ENCODE data around the gene LIPT2.

LIPT2 gene

GRCh38 chr11:74462009-74462408 lies 31.5 kb downstream of the LIPT2 start:
- Histone ChIP-seq H3K4me3 (ENCODE audit: low read length) (no peak overlapping the region), H3K4me1 (ENCODE audit: control insufficient read depth, low read depth, low read length) (peaks cover 11% of the 10 kb centered on the region), H3K36me3 (ENCODE audit: control insufficient read depth, low read depth, low read length) (no peaks in the 10 kb centered on the region), H3K9me3 (ENCODE audit: control insufficient read depth, low read depth, low read length) (no peaks in the 10 kb centered on the region), H3K9ac (ENCODE audit: low read length) (no peak overlapping the region), H3K27me3 (ENCODE audit: control insufficient read depth, insufficient read depth, low read length) (peaks cover 8% of the 10 kb centered on the region), H3K27ac (ENCODE audit: low read length) (no peak overlapping the region)

- Histone ChIP-seq H3K9ac (ENCODE audit: low read length) (no peak overlapping the region), H3K9me3 (ENCODE audit: control insufficient read depth, low read depth, low read length) (no peaks in the 10 kb centered on the region), H3K27ac (ENCODE audit: low read length) (no peak overlapping the region), H3K4me1 (ENCODE audit: control insufficient read depth, low read depth, low read length) (peaks cover 7% of the 10 kb centered on the region), H3K4me3 (ENCODE audit: low read length) (no peak overlapping the region), H3K36me3 (ENCODE audit: control insufficient read depth, low read depth, low read length) (no peaks in the 10 kb centered on the region), H3K27me3 (ENCODE audit: control insufficient read depth, insufficient read depth, low read length) (no peaks in the 10 kb centered on the region)
Observed at GRCh38 chr11:74460481-74461154, 32.9 kb downstream of the LIPT2 start.

GRCh38 chr11:74460065-74460464 lies 33.5 kb downstream of the LIPT2 start:
- no peaks in the 10 kb centered on the region for H3K27me3 ChIP-seq (ENCODE audit: control insufficient read depth, insufficient read depth, low read length)
- no peak overlapping the region for H3K9ac ChIP-seq (ENCODE audit: low read length)
- peaks cover 7% of the 10 kb centered on the region for H3K4me1 ChIP-seq (ENCODE audit: control insufficient read depth, low read depth, low read length)
- H3K4me3 ChIP-seq (ENCODE audit: low read length) = no peak overlapping the region
- H3K27ac ChIP-seq (ENCODE audit: low read length) = no peak overlapping the region
- H3K36me3 ChIP-seq (ENCODE audit: control insufficient read depth, low read depth, low read length) = no peaks in the 10 kb centered on the region
- H3K9me3 ChIP-seq (ENCODE audit: control insufficient read depth, low read depth, low read length) = no peaks in the 10 kb centered on the region

GRCh38 chr11:74459584-74459983 lies 33.9 kb downstream of the LIPT2 start:
- H3K9ac ChIP-seq (ENCODE audit: low read length) = no peak overlapping the region
- H3K4me1 ChIP-seq (ENCODE audit: control insufficient read depth, low read depth, low read length) = peaks cover 7% of the 10 kb centered on the region
- no peak overlapping the region for H3K4me3 ChIP-seq (ENCODE audit: low read length)
- H3K27me3 ChIP-seq (ENCODE audit: control insufficient read depth, insufficient read depth, low read length) = no peaks in the 10 kb centered on the region
- H3K9me3 ChIP-seq (ENCODE audit: control insufficient read depth, low read depth, low read length) = no peaks in the 10 kb centered on the region
- H3K27ac ChIP-seq (ENCODE audit: low read length) = no peak overlapping the region
- H3K36me3 ChIP-seq (ENCODE audit: control insufficient read depth, low read depth, low read length) = no peaks in the 10 kb centered on the region

GRCh38 chr11:74457356-74457755 lies 36.2 kb downstream of the LIPT2 start:
- Histone ChIP-seq H3K4me3 (ENCODE audit: low read length) (no peak overlapping the region), H3K27me3 (ENCODE audit: control insufficient read depth, insufficient read depth, low read length) (no peaks in the 10 kb centered on the region), H3K36me3 (ENCODE audit: control insufficient read depth, low read depth, low read length) (no peaks in the 10 kb centered on the region), H3K4me1 (ENCODE audit: control insufficient read depth, low read depth, low read length) (peaks cover 7% of the 10 kb centered on the region), H3K9me3 (ENCODE audit: control insufficient read depth, low read depth, low read length) (no peaks in the 10 kb centered on the region), H3K27ac (ENCODE audit: low read length) (no peak overlapping the region), H3K9ac (ENCODE audit: low read length) (no peak overlapping the region)

GRCh38 chr11:74453373-74453975 lies 40.0 kb downstream of the LIPT2 start:
- H3K27ac ChIP-seq (ENCODE audit: low read length) = no peak overlapping the region

GRCh38 chr11:74452366-74452765 lies 41.2 kb downstream of the LIPT2 start:
- no peak overlapping the region for H3K9ac ChIP-seq (ENCODE audit: low read length)

More at GRCh38 chr11:74453373-74453975, 40.0 kb downstream of the LIPT2 start:
- Histone ChIP-seq H3K4me1 (ENCODE audit: control insufficient read depth, low read depth, low read length) (no peaks in the 10 kb centered on the region), H3K36me3 (ENCODE audit: control insufficient read depth, low read depth, low read length) (no peaks in the 10 kb centered on the region), H3K9me3 (ENCODE audit: control insufficient read depth, low read depth, low read length) (no peaks in the 10 kb centered on the region), H3K9ac (ENCODE audit: low read length) (no peak overlapping the region), H3K4me3 (ENCODE audit: low read length) (no peak overlapping the region), H3K27me3 (ENCODE audit: control insufficient read depth, insufficient read depth, low read length) (no peaks in the 10 kb centered on the region)

GRCh38 chr11:74450318-74450717 lies 43.2 kb downstream of the LIPT2 start:
- Histone ChIP-seq H3K27ac (ENCODE audit: low read length) (no peak overlapping the region), H3K9ac (ENCODE audit: low read length) (no peak overlapping the region), H3K9me3 (ENCODE audit: control insufficient read depth, low read depth, low read length) (no peaks in the 10 kb centered on the region), H3K4me1 (ENCODE audit: control insufficient read depth, low read depth, low read length) (no peaks in the 10 kb centered on the region), H3K27me3 (ENCODE audit: control insufficient read depth, insufficient read depth, low read length) (no peaks in the 10 kb centered on the region), H3K36me3 (ENCODE audit: control insufficient read depth, low read depth, low read length) (no peaks in the 10 kb centered on the region), H3K4me3 (ENCODE audit: low read length) (no peak overlapping the region)

More at GRCh38 chr11:74452366-74452765, 41.2 kb downstream of the LIPT2 start:
- no peaks in the 10 kb centered on the region for H3K36me3 ChIP-seq (ENCODE audit: control insufficient read depth, low read depth, low read length)
- no peak overlapping the region for H3K27ac ChIP-seq (ENCODE audit: low read length)
- H3K9me3 ChIP-seq (ENCODE audit: control insufficient read depth, low read depth, low read length) = no peaks in the 10 kb centered on the region
- no peaks in the 10 kb centered on the region for H3K4me1 ChIP-seq (ENCODE audit: control insufficient read depth, low read depth, low read length)
- H3K4me3 ChIP-seq (ENCODE audit: low read length) = no peak overlapping the region
- H3K27me3 ChIP-seq (ENCODE audit: control insufficient read depth, insufficient read depth, low read length) = no peaks in the 10 kb centered on the region

- H3K36me3 ChIP-seq (ENCODE audit: control insufficient read depth, low read depth, low read length) = no peaks in the 10 kb centered on the region
- H3K9me3 ChIP-seq (ENCODE audit: control insufficient read depth, low read depth, low read length) = no peaks in the 10 kb centered on the region
- H3K4me1 ChIP-seq (ENCODE audit: control insufficient read depth, low read depth, low read length) = no peaks in the 10 kb centered on the region
- no peak overlapping the region for H3K4me3 ChIP-seq (ENCODE audit: low read length)
- no peaks in the 10 kb centered on the region for H3K27me3 ChIP-seq (ENCODE audit: control insufficient read depth, insufficient read depth, low read length)
- no peak overlapping the region for H3K27ac ChIP-seq (ENCODE audit: low read length)
- no peak overlapping the region for H3K9ac ChIP-seq (ENCODE audit: low read length)
Observed at GRCh38 chr11:74449369-74449931, 44.1 kb downstream of the LIPT2 start.

GRCh38 chr11:74447720-74448119 lies 45.8 kb downstream of the LIPT2 start:
- no peak overlapping the region for H3K27ac ChIP-seq (ENCODE audit: low read length)
- H3K9me3 ChIP-seq (ENCODE audit: control insufficient read depth, low read depth, low read length) = no peaks in the 10 kb centered on the region
- H3K9ac ChIP-seq (ENCODE audit: low read length) = no peak overlapping the region
- no peaks in the 10 kb centered on the region for H3K27me3 ChIP-seq (ENCODE audit: control insufficient read depth, insufficient read depth, low read length)
- no peak overlapping the region for H3K4me3 ChIP-seq (ENCODE audit: low read length)
- H3K4me1 ChIP-seq (ENCODE audit: control insufficient read depth, low read depth, low read length) = peaks cover 3% of the 10 kb centered on the region
- no peaks in the 10 kb centered on the region for H3K36me3 ChIP-seq (ENCODE audit: control insufficient read depth, low read depth, low read length)

- H3K27me3 ChIP-seq (ENCODE audit: control insufficient read depth, insufficient read depth, low read length) = no peaks in the 10 kb centered on the region
- peaks cover 3% of the 10 kb centered on the region for H3K4me1 ChIP-seq (ENCODE audit: control insufficient read depth, low read depth, low read length)
- H3K9ac ChIP-seq (ENCODE audit: low read length) = no peak overlapping the region
- H3K27ac ChIP-seq (ENCODE audit: low read length) = no peak overlapping the region
- no peak overlapping the region for H3K4me3 ChIP-seq (ENCODE audit: low read length)
- no peaks in the 10 kb centered on the region for H3K36me3 ChIP-seq (ENCODE audit: control insufficient read depth, low read depth, low read length)
- no peaks in the 10 kb centered on the region for H3K9me3 ChIP-seq (ENCODE audit: control insufficient read depth, low read depth, low read length)
Observed at GRCh38 chr11:74446532-74446938, 47.0 kb downstream of the LIPT2 start.
